H9 (cell line): ENCODE measurements around the gene CHCHD3. TPM values are rescaled to one million over a fixed set of nuclear protein-coding genes. Genes with fewer than 3 reads are reported as not detected.

Source experiments
- DNase-seq: peaks from one replicate; pipeline ENCODE4 v3.0.0-alpha.2; 2017
- H2AFZ ChIP-seq: one replicate; pipeline ENCODE4 v1.6.1; 2013; ENCODE audit warnings: mild to moderate bottlenecking, low read length, control low read depth, moderate library complexity
- H2AK5ac ChIP-seq: 2 replicates; pipeline ENCODE4 v1.6.1; 2013; ENCODE audit warnings: low read length, control low read depth, mixed read lengths; ENCODE audit not compliant: insufficient read length
- H2BK120ac ChIP-seq: one replicate; pipeline ENCODE4 v1.6.1; 2013; ENCODE audit warnings: low read depth, mild to moderate bottlenecking, low read length, control low read depth, inconsistent platforms; ENCODE audit not compliant: poor library complexity, severe bottlenecking
- H2BK12ac ChIP-seq: 2 replicates; pipeline ENCODE4 v1.6.1; 2013; ENCODE audit warnings: low read length, control low read depth, mixed read lengths, low read depth; ENCODE audit not compliant: insufficient read length
- H2BK15ac ChIP-seq: 2 replicates; pipeline ENCODE4 v1.6.1; 2013; ENCODE audit warnings: low read depth, low read length, control low read depth
- H2BK20ac ChIP-seq: one replicate; pipeline ENCODE4 v1.6.1; 2013; ENCODE audit warnings: low read depth, mild to moderate bottlenecking, low read length, control low read depth, inconsistent platforms; ENCODE audit not compliant: poor library complexity, severe bottlenecking
- H2BK5ac ChIP-seq: 2 replicates; pipeline ENCODE4 v1.6.1; 2013; ENCODE audit warnings: low read length, control low read depth, mixed read lengths; ENCODE audit not compliant: insufficient read length
- H3K14ac ChIP-seq: 2 replicates; pipeline ENCODE4 v1.6.1; 2013; ENCODE audit warnings: low read length, control low read depth; ENCODE audit not compliant: insufficient read depth
- H3K18ac ChIP-seq: 2 replicates; pipeline ENCODE4 v1.6.1; 2013; ENCODE audit warnings: low read depth, mild to moderate bottlenecking, mixed read lengths, low read length, control low read depth; ENCODE audit not compliant: insufficient read length
- H3K23ac ChIP-seq: 2 replicates; pipeline ENCODE4 v1.6.1; 2013; ENCODE audit warnings: low read length, control low read depth, mixed read lengths, low read depth; ENCODE audit not compliant: insufficient read length
- H3K23me2 ChIP-seq: 2 replicates; pipeline ENCODE4 v1.6.1; 2013; ENCODE audit warnings: low read depth, mild to moderate bottlenecking, mixed read lengths, low read length, control low read depth; ENCODE audit not compliant: insufficient read length, poor library complexity, severe bottlenecking
- H3K27ac ChIP-seq: 2 replicates; pipeline ENCODE4 v1.5.1; 2013; ENCODE audit warnings: low read length, control low read depth, mixed read lengths, low read depth; ENCODE audit not compliant: insufficient read length
- H3K27me3 ChIP-seq: 2 replicates; pipeline ENCODE4 v1.6.1; 2013; ENCODE audit warnings: low read length, control low read depth, inconsistent platforms; ENCODE audit not compliant: insufficient read depth
- H3K4ac ChIP-seq: 2 replicates; pipeline ENCODE4 v1.6.1; 2013; ENCODE audit warnings: low read depth, mild to moderate bottlenecking, control low read depth, inconsistent platforms, low read length, moderate library complexity
- H3K4me1 ChIP-seq: 2 replicates; pipeline ENCODE4 v1.6.1; 2013; ENCODE audit warnings: low read length, control low read depth, inconsistent platforms; ENCODE audit not compliant: insufficient read depth
- H3K4me2 ChIP-seq: 2 replicates; pipeline ENCODE4 v1.6.1; 2013; ENCODE audit warnings: low read length, control low read depth, mixed read lengths; ENCODE audit not compliant: insufficient read length, insufficient read depth
- H3K56ac ChIP-seq: 2 replicates; pipeline ENCODE4 v1.6.1; 2013; ENCODE audit warnings: low read depth, mild to moderate bottlenecking, mixed read lengths, low read length, control low read depth; ENCODE audit not compliant: insufficient read length
- H3K79me1 ChIP-seq: 2 replicates; pipeline ENCODE4 v1.6.1; 2013; ENCODE audit warnings: low read depth, mild to moderate bottlenecking, moderate library complexity, low read length, control low read depth, inconsistent platforms; ENCODE audit not compliant: insufficient read depth, poor library complexity, severe bottlenecking
- H3K79me2 ChIP-seq: 2 replicates; pipeline ENCODE4 v1.6.1; 2013; ENCODE audit warnings: low read length, control low read depth, inconsistent platforms; ENCODE audit not compliant: insufficient read depth
- H3K9ac ChIP-seq: 2 replicates; pipeline ENCODE4 v1.6.1; 2013; ENCODE audit warnings: low read length, control low read depth, mixed read lengths; ENCODE audit not compliant: insufficient read length; ENCODE audit errors: extremely low read depth
- H3K9me3 ChIP-seq: one replicate; pipeline ENCODE4 v1.6.1; 2013; ENCODE audit warnings: low read depth, low read length, inconsistent platforms; ENCODE audit not compliant: control insufficient read depth
- H3T11ph ChIP-seq: one replicate; pipeline ENCODE4 v1.6.1; 2013; ENCODE audit warnings: mild to moderate bottlenecking, low read length, control low read depth, inconsistent platforms
- H4K20me1 ChIP-seq: one replicate; pipeline ENCODE4 v1.6.1; 2013; ENCODE audit not compliant: control insufficient read depth, insufficient read length, insufficient read depth
- H4K5ac ChIP-seq: 2 replicates; pipeline ENCODE4 v1.6.1; 2013; ENCODE audit warnings: low read depth, mild to moderate bottlenecking, mixed read lengths, low read length, control low read depth; ENCODE audit not compliant: insufficient read length
- H4K8ac ChIP-seq: replicated peaks from 2 replicates; pipeline ENCODE4 v1.6.1; 2013; ENCODE audit warnings: low read length, control low read depth, mixed read lengths, low read depth; ENCODE audit not compliant: insufficient read length
- H4K91ac ChIP-seq: 2 replicates; pipeline ENCODE4 v1.6.1; 2013; ENCODE audit warnings: low read depth, mild to moderate bottlenecking, moderate library complexity, mixed read lengths, low read length, control low read depth; ENCODE audit not compliant: insufficient read length
- H3K27ac Mint-ChIP-seq, 3 experiments: 2 replicates in 2 of 3; 3 replicates in 1 of 3; pipeline ENCODE4 v1.8.0; 2020 to 2021; ENCODE audit warnings: mixed read lengths in 3 of 3, mild to moderate bottlenecking in 1 of 3, moderate library complexity in 1 of 3
- H3K27me3 Mint-ChIP-seq: 2 replicates; pipeline ENCODE4 v1.8.0; 2021; ENCODE audit warnings: low read depth, mild to moderate bottlenecking, moderate library complexity, mixed read lengths
- H3K36me3 Mint-ChIP-seq, 3 experiments: 2 replicates in 2 of 3; 3 replicates in 1 of 3; pipeline ENCODE4 v1.8.0; 2020 to 2021; ENCODE audit warnings: low read depth in 3 of 3, mixed read lengths in 3 of 3; ENCODE audit not compliant: insufficient read depth in 1 of 3
- H3K4me1 Mint-ChIP-seq, 2 experiments: 2 replicates each; pipeline ENCODE4 v1.8.0; 2020; ENCODE audit warnings: mixed read lengths in 2 of 2
- H3K4me3 Mint-ChIP-seq, 2 experiments: 2 replicates in 1 of 2; 3 replicates in 1 of 2; pipeline ENCODE4 v1.8.0; 2020 to 2021; ENCODE audit warnings: mild to moderate bottlenecking in 2 of 2, mixed read lengths in 2 of 2, moderate library complexity in 1 of 2
- H3K9me3 Mint-ChIP-seq, 2 experiments: 2 replicates in 1 of 2; 3 replicates in 1 of 2; pipeline ENCODE4 v1.8.0; 2020; ENCODE audit warnings: mild to moderate bottlenecking in 2 of 2, mixed read lengths in 2 of 2, moderate library complexity in 1 of 2
- CTCF ChIP-seq: fragments of 200-600 bp; sonication (generic); conservative IDR thresholded peaks from 3 replicates; pipeline ENCODE4 v1.8.0; 2021; ENCODE audit warnings: antibody characterized with exemption, mild to moderate bottlenecking
- WGBS: extraction: QIAGEN DNeasy Blood & Tissue Kit; methylation state at CpG from one replicate; pipeline ENCODE4 v1.1.7; 2013; ENCODE audit warnings: missing lambda C conversion rate, low lambda C conversion rate, mixed read lengths; ENCODE audit not compliant: insufficient read length; ENCODE audit errors: extremely low coverage; 5-methylcytosine and 5-hydroxymethylcytosine counted together
- total RNA-seq: library from RNA; stranded (reverse); gene quantifications from 2 replicates; pipeline ENCODE4 v1.2.1, GENCODE V29; 2021

Gene CHCHD3
- total RNA-seq, 1 experiment from 2014 or later, result 104 TPM

GRCh38 chr7:132907380-132907940 lies 174.4 kb downstream of the CHCHD3 start:
- H4K91ac ChIP-seq, result no peak overlapping the region
- H2BK5ac ChIP-seq, result no peak overlapping the region
- no peak overlapping the region for H4K5ac ChIP-seq
- Mint-ChIP-seq H3K27ac (no peak overlapping the region), H3K4me1 (peaks cover 14 to 16% of the 10 kb centered on the region in 2 experiments), H3K9me3 (no peaks in the 10 kb centered on the region), H3K27me3 (no peaks in the 10 kb centered on the region), H3K36me3 (peaks cover 7 to 17% (median 8%) of the 10 kb centered on the region in 3 experiments; a peak in 6 of 7 replicates), H3K4me3 (no peak overlapping the region)
- no peak overlapping the region for H2BK12ac ChIP-seq
- no peak overlapping the region for H2AFZ ChIP-seq
- H3K4ac ChIP-seq, result no peak overlapping the region
- no peaks in the 10 kb centered on the region for H3K23me2 ChIP-seq
- H3T11ph ChIP-seq, result no peak overlapping the region
- no peak overlapping the region for H4K8ac ChIP-seq
- no peak overlapping the region for H3K4me2 ChIP-seq
- DNase-seq, result no peak
- no peak overlapping the region for H3K9ac ChIP-seq
- no peaks in the 10 kb centered on the region for H3K9me3 ChIP-seq
- H2BK120ac ChIP-seq, result no peak overlapping the region
- no peak overlapping the region for H3K14ac ChIP-seq
- no peak overlapping the region for H2BK20ac ChIP-seq
- no peaks in the 10 kb centered on the region for H4K20me1 ChIP-seq
- WGBS, result no CpG with 5 or more reads among the region's 3 CpGs
- H3K27ac ChIP-seq, result no peak overlapping the region
- no peak for TF ChIP-seq CTCF
- no peak overlapping the region for H3K56ac ChIP-seq
- H3K79me2 ChIP-seq, result no peaks in the 10 kb centered on the region
- H3K23ac ChIP-seq, result no peak overlapping the region
- H2BK15ac ChIP-seq, result no peak overlapping the region
- H2AK5ac ChIP-seq, result no peak overlapping the region
- H3K79me1 ChIP-seq, result no peaks in the 10 kb centered on the region
- no peaks in the 10 kb centered on the region for H3K4me1 ChIP-seq
- H3K18ac ChIP-seq, result no peak overlapping the region
- no peaks in the 10 kb centered on the region for H3K27me3 ChIP-seq
